ENCODE data around the gene PLK3. TPM values are rescaled to one million over a fixed set of nuclear protein-coding genes. Genes with fewer than 3 reads are reported as not detected.

The PLK3 gene
- total and polyA plus RNA-seq, 9 of the 15 experiments (the other 6 are each of a cell fraction or from before 2014, with no cell fraction given) = 0.52 to 22.7 (median 11.0) TPM

DNA sequence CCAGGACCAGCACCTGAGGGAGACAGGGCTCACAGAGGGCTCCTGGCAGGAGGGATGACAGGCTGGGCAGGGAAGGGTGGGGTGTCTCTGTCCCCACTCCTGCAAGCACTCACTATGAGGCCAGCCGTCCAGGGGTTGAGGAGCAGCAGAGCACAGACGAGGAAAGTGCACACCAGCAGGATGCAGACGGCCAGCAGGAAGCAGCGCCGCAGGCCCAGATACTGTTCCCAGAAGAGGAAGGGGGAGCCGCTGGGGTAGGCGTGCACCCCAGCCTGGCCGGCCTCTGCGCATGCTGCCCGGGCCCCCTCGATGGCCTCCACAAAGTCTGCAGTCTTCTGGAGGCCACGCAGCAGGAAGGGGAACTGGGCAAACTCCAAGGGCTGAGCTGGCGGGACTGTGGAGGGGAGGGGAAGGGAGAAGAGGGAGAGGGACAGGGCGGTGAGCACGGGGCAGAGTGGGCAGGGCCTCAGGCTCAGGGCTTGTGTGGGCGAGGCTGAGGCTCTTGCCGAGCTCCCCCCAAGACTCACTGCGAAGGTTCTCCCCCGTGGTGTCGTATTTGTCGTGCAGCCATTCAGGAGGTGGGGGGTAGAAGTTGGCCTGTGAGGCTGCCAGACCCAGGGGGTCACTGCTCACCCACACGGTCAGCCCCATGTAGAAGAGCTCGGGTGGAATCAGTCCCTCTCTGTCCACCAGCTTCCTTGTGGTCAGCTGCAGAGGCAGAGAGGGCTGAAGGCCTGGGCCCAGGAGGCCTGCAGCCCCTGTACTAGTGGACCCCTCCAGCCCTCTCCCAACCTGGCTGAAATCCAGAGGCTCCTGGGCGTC, 26.4 kb downstream of the PLK3 start (continued):
- TF ChIP-seq, protein P1, sequence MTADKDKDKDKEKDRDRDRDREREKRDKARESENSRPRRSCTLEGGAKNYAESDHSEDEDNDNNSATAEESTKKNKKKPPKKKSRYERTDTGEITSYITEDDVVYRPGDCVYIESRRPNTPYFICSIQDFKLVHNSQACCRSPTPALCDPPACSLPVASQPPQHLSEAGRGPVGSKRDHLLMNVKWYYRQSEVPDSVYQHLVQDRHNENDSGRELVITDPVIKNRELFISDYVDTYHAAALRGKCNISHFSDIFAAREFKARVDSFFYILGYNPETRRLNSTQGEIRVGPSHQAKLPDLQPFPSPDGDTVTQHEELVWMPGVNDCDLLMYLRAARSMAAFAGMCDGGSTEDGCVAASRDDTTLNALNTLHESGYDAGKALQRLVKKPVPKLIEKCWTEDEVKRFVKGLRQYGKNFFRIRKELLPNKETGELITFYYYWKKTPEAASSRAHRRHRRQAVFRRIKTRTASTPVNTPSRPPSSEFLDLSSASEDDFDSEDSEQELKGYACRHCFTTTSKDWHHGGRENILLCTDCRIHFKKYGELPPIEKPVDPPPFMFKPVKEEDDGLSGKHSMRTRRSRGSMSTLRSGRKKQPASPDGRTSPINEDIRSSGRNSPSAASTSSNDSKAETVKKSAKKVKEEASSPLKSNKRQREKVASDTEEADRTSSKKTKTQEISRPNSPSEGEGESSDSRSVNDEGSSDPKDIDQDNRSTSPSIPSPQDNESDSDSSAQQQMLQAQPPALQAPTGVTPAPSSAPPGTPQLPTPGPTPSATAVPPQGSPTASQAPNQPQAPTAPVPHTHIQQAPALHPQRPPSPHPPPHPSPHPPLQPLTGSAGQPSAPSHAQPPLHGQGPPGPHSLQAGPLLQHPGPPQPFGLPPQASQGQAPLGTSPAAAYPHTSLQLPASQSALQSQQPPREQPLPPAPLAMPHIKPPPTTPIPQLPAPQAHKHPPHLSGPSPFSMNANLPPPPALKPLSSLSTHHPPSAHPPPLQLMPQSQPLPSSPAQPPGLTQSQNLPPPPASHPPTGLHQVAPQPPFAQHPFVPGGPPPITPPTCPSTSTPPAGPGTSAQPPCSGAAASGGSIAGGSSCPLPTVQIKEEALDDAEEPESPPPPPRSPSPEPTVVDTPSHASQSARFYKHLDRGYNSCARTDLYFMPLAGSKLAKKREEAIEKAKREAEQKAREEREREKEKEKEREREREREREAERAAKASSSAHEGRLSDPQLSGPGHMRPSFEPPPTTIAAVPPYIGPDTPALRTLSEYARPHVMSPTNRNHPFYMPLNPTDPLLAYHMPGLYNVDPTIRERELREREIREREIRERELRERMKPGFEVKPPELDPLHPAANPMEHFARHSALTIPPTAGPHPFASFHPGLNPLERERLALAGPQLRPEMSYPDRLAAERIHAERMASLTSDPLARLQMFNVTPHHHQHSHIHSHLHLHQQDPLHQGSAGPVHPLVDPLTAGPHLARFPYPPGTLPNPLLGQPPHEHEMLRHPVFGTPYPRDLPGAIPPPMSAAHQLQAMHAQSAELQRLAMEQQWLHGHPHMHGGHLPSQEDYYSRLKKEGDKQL (CRISPR knock-in tag; IDR thresholded peaks at IDR 0.05; ENCODE audit: borderline replicate concordance) = 0 out of 2 replicates have a peak, but pooled peaks have one; percentile 28
- peak; percentile 81 for TF ChIP-seq EGR1 (conservative IDR thresholded peaks at IDR 0.05)
- TF ChIP-seq ZFP36 (IDR thresholded peaks at IDR 0.05; ENCODE audit: low read depth, low read length, partially characterized antibody) = peak; percentile 3
- no peak for TF ChIP-seq RFX1 (IDR thresholded peaks at IDR 0.05)
- peak; percentile 26; the same call in 1 of the 2 replicates for TF ChIP-seq PHF8 (IDR thresholded peaks at IDR 0.05; ENCODE audit: borderline replicate concordance, low read length)
- TF ChIP-seq, protein P2, sequence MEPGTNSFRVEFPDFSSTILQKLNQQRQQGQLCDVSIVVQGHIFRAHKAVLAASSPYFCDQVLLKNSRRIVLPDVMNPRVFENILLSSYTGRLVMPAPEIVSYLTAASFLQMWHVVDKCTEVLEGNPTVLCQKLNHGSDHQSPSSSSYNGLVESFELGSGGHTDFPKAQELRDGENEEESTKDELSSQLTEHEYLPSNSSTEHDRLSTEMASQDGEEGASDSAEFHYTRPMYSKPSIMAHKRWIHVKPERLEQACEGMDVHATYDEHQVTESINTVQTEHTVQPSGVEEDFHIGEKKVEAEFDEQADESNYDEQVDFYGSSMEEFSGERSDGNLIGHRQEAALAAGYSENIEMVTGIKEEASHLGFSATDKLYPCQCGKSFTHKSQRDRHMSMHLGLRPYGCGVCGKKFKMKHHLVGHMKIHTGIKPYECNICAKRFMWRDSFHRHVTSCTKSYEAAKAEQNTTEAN (CRISPR knock-in tag; IDR thresholded peaks at IDR 0.05) = no peak
- TF ChIP-seq XRCC4 (IDR thresholded peaks at IDR 0.05; ENCODE audit: extremely low read depth, insufficient read depth, insufficient read length) = no peak
- TF ChIP-seq ZFX (CRISPR knock-in tag; IDR thresholded peaks at IDR 0.05) = 0 out of 2 replicates have a peak, but pooled peaks have one; percentile 11
- no peak for TF ChIP-seq PHB2 (IDR thresholded peaks at IDR 0.05; ENCODE audit: low read depth)
- TF ChIP-seq, protein P3, sequence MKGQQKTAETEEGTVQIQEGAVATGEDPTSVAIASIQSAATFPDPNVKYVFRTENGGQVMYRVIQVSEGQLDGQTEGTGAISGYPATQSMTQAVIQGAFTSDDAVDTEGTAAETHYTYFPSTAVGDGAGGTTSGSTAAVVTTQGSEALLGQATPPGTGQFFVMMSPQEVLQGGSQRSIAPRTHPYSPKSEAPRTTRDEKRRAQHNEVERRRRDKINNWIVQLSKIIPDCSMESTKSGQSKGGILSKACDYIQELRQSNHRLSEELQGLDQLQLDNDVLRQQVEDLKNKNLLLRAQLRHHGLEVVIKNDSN (CRISPR knock-in tag; IDR thresholded peaks at IDR 0.05) = 0 out of 2 replicates have a peak, but pooled peaks have one; percentile 15
- TF ChIP-seq, protein P4, sequence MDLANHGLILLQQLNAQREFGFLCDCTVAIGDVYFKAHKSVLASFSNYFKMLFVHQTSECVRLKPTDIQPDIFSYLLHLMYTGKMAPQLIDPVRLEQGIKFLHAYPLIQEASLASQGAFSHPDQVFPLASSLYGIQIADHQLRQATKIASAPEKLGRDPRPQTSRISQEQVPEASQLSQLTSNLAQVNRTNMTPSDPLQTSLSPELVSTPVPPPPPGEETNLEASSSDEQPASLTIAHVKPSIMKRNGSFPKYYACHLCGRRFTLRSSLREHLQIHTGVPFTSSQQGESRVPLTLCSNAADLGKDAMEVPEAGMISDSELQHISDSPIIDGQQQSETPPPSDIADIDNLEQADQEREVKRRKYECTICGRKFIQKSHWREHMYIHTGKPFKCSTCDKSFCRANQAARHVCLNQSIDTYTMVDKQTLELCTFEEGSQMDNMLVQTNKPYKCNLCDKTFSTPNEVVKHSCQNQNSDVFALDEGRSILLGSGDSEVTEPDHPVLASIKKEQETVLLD (IDR thresholded peaks at IDR 0.05) = 0 out of 2 replicates have a peak, but pooled peaks have one; percentile 12
- TF ChIP-seq, protein P5, sequence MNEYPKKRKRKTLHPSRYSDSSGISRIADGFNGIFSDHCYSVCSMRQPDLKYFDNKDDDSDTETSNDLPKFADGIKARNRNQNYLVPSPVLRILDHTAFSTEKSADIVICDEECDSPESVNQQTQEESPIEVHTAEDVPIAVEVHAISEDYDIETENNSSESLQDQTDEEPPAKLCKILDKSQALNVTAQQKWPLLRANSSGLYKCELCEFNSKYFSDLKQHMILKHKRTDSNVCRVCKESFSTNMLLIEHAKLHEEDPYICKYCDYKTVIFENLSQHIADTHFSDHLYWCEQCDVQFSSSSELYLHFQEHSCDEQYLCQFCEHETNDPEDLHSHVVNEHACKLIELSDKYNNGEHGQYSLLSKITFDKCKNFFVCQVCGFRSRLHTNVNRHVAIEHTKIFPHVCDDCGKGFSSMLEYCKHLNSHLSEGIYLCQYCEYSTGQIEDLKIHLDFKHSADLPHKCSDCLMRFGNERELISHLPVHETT (CRISPR knock-in tag; conservative IDR thresholded peaks at IDR 0.05 in 1 of 2, IDR thresholded peaks at IDR 0.05 in 1 of 2) = 0 out of 4 replicates have a peak, but pooled peaks of 1 of the 2 experiments have one; percentile 35
- no peak for TF ChIP-seq ZNF76 (CRISPR knock-in tag; IDR thresholded peaks at IDR 0.05; ENCODE audit: borderline replicate concordance)
- TF ChIP-seq ZNF12 (CRISPR knock-in tag; IDR thresholded peaks at IDR 0.05) = no peak
- peak; percentile 23 for TF ChIP-seq RBBP5 (IDR thresholded peaks at IDR 0.05; ENCODE audit: borderline replicate concordance, insufficient read depth, low read length, poor library complexity, severe bottlenecking)
